DOHH2 (cell line): Measurements from ENCODE around the gene TJP1.
"Not testable (repeated sequence)": the region's sequence is repeated elsewhere in the genome, so short reads cannot be mapped to it uniquely, and the experiment has no call there.

Source experiments
- H3F3A ChIP-seq: fragments of 200-600 bp; sonication (generic), shearing (Covaris generic); 2 replicates; pipeline ENCODE4 v1.6.0; 2016; ENCODE audit warnings: antibody characterized with exemption, mild to moderate bottlenecking; ENCODE audit not compliant: control insufficient read depth, insufficient read depth
- H3K27ac ChIP-seq: fragments of 200-600 bp; sonication (generic); 2 replicates; pipeline ENCODE4 v1.5.1; 2014; ENCODE audit warnings: low read depth, mild to moderate bottlenecking, low read length, moderate library complexity
- H3K27me3 ChIP-seq: fragments of 200-600 bp; sonication (generic); 2 replicates; pipeline ENCODE4 v1.6.1; 2014; ENCODE audit warnings: mild to moderate bottlenecking, low read length, mixed read lengths; ENCODE audit not compliant: control insufficient read depth
- H3K36me3 ChIP-seq: fragments of 200-600 bp; sonication (generic); 2 replicates; pipeline ENCODE4 v1.6.1; 2014; ENCODE audit warnings: mild to moderate bottlenecking, low read length, moderate library complexity, mixed read lengths; ENCODE audit not compliant: control insufficient read depth
- H3K4me1 ChIP-seq: fragments of 200-600 bp; sonication (generic); 2 replicates; pipeline ENCODE4 v1.6.1; 2014; ENCODE audit warnings: mild to moderate bottlenecking, low read length, mixed read lengths; ENCODE audit not compliant: control insufficient read depth
- H3K4me2 ChIP-seq: fragments of 200-600 bp; sonication (generic); 2 replicates; pipeline ENCODE4 v1.6.0; 2014; ENCODE audit warnings: mild to moderate bottlenecking, low read length, moderate library complexity
- H3K4me3 ChIP-seq: fragments of 200-600 bp; sonication (generic); 2 replicates; pipeline ENCODE4 v1.5.1; 2014; ENCODE audit warnings: mild to moderate bottlenecking, low read length, mixed read lengths
- H3K79me2 ChIP-seq: fragments of 200-600 bp; sonication (generic); 2 replicates; pipeline ENCODE4 v1.6.1; 2014; ENCODE audit warnings: mild to moderate bottlenecking, low read length, mixed read lengths; ENCODE audit not compliant: control insufficient read depth
- H3K9me2 ChIP-seq: fragments of 200-600 bp; sonication (generic); replicated peaks from 2 replicates; pipeline ENCODE4 v1.6.1; 2014; ENCODE audit warnings: mild to moderate bottlenecking, low read length, mixed read lengths; ENCODE audit not compliant: control insufficient read depth
- H3K9me3 ChIP-seq: fragments of 200-600 bp; sonication (generic); 2 replicates; pipeline ENCODE4 v1.6.1; 2014; ENCODE audit warnings: antibody characterized with exemption, low read length, mixed read lengths; ENCODE audit not compliant: control insufficient read depth, insufficient read depth
- H4K20me1 ChIP-seq: fragments of 200-600 bp; sonication (generic); 2 replicates; pipeline ENCODE4 v1.6.0; 2014; ENCODE audit warnings: low read depth, mild to moderate bottlenecking, antibody characterized with exemption, low read length, moderate library complexity; ENCODE audit not compliant: control insufficient read depth, insufficient read depth
- EZH2phosphoT487 ChIP-seq: fragments of 200-600 bp; sonication (generic); IDR thresholded peaks from 2 replicates; pipeline ENCODE4 v1.6.1; 2017; ENCODE audit warnings: borderline replicate concordance, mild to moderate bottlenecking, antibody characterized with exemption, low read length, moderate library complexity, mixed read lengths
- TF ChIP-seq, protein P1 (sequence below): fragments of 200-600 bp; sonication (generic); IDR thresholded peaks from one replicate; pipeline ENCODE4 v1.5.1; 2014; ENCODE audit warnings: antibody characterized with exemption, mild to moderate bottlenecking, low read depth, low read length; ENCODE audit not compliant: poor library complexity, severe bottlenecking

The TJP1 gene

GRCh38 chr15:29759596-29759995, 62.7 kb downstream of the TJP1 start:
- Histone ChIP-seq H4K20me1 (no peaks in the 10 kb centered on the region), H3F3A (no peaks in the 10 kb centered on the region), H3K27me3 (no peaks in the 10 kb centered on the region), H3K9me3 (no peaks in the 10 kb centered on the region), H3K27ac (no peak overlapping the region), H3K9me2 (no peaks in the 10 kb centered on the region), H3K4me2 (no peak overlapping the region), H3K4me1 (no peaks in the 10 kb centered on the region), H3K4me3 (no peak overlapping the region), H3K79me2 (no peaks in the 10 kb centered on the region), H3K36me3 (no peaks in the 10 kb centered on the region)
- TF ChIP-seq, protein P1, sequence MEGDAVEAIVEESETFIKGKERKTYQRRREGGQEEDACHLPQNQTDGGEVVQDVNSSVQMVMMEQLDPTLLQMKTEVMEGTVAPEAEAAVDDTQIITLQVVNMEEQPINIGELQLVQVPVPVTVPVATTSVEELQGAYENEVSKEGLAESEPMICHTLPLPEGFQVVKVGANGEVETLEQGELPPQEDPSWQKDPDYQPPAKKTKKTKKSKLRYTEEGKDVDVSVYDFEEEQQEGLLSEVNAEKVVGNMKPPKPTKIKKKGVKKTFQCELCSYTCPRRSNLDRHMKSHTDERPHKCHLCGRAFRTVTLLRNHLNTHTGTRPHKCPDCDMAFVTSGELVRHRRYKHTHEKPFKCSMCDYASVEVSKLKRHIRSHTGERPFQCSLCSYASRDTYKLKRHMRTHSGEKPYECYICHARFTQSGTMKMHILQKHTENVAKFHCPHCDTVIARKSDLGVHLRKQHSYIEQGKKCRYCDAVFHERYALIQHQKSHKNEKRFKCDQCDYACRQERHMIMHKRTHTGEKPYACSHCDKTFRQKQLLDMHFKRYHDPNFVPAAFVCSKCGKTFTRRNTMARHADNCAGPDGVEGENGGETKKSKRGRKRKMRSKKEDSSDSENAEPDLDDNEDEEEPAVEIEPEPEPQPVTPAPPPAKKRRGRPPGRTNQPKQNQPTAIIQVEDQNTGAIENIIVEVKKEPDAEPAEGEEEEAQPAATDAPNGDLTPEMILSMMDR = no peak
- no peak for TF ChIP-seq EZH2phosphoT487

GRCh38 chr15:29756358-29757267, 65.7 kb downstream of the TJP1 start:
- TF ChIP-seq EZH2phosphoT487 = no peak
- TF ChIP-seq, protein P1 = no peak
- Histone ChIP-seq H3K4me2 (no peak overlapping the region), H3K36me3 (no peaks in the 10 kb centered on the region), H3F3A (no peaks in the 10 kb centered on the region), H3K79me2 (no peaks in the 10 kb centered on the region), H3K9me2 (no peaks in the 10 kb centered on the region), H3K4me3 (no peak overlapping the region), H3K9me3 (no peaks in the 10 kb centered on the region), H3K27me3 (no peaks in the 10 kb centered on the region), H3K27ac (no peak overlapping the region), H3K4me1 (no peaks in the 10 kb centered on the region), H4K20me1 (no peaks in the 10 kb centered on the region)

DNA sequence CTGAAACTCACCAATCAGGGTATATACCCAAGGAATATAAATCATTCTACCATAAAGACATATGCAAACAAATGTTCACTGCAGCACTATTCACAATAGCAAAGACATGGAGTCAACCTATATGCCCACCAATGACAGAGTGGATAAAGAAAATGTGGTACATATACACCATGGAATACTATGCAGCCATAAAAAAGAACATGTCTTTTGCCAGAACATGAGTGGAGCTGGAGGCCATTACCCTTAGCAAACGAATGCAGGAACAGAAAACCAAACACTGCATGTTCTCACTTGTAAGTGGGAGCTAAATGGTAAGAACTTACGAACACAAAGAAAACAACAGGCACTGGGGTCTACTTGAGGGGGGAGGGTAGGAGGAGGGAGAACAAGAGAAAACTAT, 68.3 kb downstream of the TJP1 start:
- H3K9me2 ChIP-seq = not testable (repeated sequence)

DNA sequence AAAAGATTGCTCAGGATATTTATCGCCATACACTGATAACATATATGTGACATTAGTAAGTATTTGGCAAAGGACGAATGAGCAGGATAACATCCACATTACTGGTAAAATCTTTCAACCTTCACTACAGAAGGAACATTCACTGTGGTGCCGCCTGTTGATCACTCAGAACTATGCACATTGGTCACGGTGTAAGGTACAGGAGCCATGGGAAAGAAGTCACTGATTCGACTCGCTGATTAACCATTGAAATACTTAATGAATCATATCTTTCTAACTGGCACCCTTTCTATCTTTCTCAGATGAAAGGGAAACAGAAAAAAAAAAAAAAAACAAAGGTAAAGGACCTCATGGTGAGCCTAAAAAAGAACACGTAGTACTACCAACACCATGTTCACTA, 68.8 kb downstream of the TJP1 start:
- Histone ChIP-seq H3F3A (no peaks in the 10 kb centered on the region), H3K9me2 (no peaks in the 10 kb centered on the region), H3K4me3 (no peak overlapping the region), H3K27ac (no peak overlapping the region), H3K79me2 (no peaks in the 10 kb centered on the region), H3K27me3 (no peaks in the 10 kb centered on the region), H3K4me2 (no peak overlapping the region), H4K20me1 (no peaks in the 10 kb centered on the region), H3K9me3 (no peaks in the 10 kb centered on the region), H3K4me1 (no peaks in the 10 kb centered on the region), H3K36me3 (no peaks in the 10 kb centered on the region)
- TF ChIP-seq, protein P1 = no peak
- no peak for TF ChIP-seq EZH2phosphoT487

More for the DNA sequence above, 68.3 kb downstream of the TJP1 start:
- H3K4me1 ChIP-seq, H3K9me3 ChIP-seq, H3K79me2 ChIP-seq, H3K27me3 ChIP-seq, H4K20me1 ChIP-seq, H3F3A ChIP-seq, H3K27ac ChIP-seq, H3K4me2 ChIP-seq, H3K36me3 ChIP-seq, H3K4me3 ChIP-seq: not testable (repeated sequence)
